Subcutaneous adipose tissue (tissue), 4 donors: ENCODE data around the gene MEIOC. TPM values are rescaled to one million over a fixed set of nuclear protein-coding genes. Genes with fewer than 3 reads are reported as not detected.

Source experiments
- CTCF ChIP-seq: fragments of 450-650 bp; IDR thresholded peaks from one replicate; pipeline ENCODE4 v1.5.1; 2016; ENCODE audit warnings: low read depth, mild to moderate bottlenecking, control low read depth, antibody characterized with exemption, moderate library complexity
- total RNA-seq, 4 donors: library from RNA; depleted of rRNA; stranded (reverse); fragments of >200 nt; gene quantifications; one replicate each; pipeline ENCODE4 v1.1.0, GENCODE V29; 2016

Gene MEIOC
- total RNA-seq, 4 donors from 2014 or later = 0.33 TPM; not detected in 3

GRCh38 chr17:44652727-44653126 lies 3.5 kb upstream of the MEIOC start:
- TF ChIP-seq CTCF = no peak

DNA sequence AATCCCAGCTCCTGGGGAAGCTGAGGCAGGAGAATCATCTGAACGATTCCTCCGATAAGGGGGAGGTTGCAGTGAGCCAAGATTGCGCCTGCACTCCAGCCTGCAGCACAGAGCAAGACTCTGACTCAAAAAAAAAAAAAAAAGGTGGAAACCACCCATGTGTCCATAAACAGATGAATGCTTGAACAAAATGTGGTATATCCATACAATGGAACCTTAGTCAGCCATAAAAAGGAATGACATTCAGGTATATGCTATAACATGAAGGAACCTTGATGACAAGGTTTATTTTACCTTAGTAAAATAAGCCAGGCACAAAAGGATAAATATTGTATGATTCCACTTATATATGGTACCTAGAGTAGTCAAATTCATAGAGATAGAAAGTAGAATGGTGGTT lies 2.9 kb upstream of the MEIOC start:
- no peak for TF ChIP-seq CTCF

- TF ChIP-seq CTCF = no peak
These were observed 2.3 kb upstream of the MEIOC start for GRCh38 chr17:44653954-44654353.

DNA sequence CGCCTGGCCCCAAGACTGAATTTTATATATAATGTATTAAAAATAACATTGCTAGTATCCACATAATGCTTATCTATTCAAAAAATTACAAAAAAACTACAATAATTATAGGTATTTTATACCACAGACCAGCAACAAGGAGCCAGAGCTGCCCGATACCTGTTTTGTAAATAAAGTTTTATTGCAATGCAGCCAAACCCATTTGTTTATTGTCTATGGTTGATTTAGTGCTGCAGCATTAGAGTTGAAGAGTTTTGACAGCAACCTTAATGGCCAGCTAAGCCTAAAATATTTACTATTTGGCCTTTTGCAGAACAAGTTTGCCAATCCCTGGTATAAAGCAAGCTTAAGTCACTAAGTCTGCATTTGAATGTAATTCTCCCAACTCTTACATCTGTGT lies 5.6 kb downstream of the MEIOC start:
- no peak for TF ChIP-seq CTCF

DNA sequence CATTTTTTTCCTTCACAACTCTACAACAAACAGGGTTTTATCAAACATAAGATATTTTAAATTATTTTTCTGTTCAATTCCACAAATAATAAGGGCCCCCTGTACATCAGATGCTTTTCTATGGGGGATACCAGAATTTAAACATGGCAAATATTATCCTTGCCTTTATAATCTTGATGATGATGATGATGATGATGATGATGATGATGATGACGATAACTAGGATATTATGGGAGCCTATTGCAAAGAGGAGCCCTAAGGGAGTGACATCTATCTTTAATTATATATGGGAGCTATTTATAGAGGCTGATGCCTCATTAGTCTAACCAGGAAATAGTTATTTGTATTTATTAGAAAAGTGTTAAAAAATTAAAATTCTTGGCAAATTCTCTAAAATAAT lies 6.8 kb downstream of the MEIOC start:
- no peak for TF ChIP-seq CTCF

GRCh38 chr17:44664867-44665266 lies 8.6 kb downstream of the MEIOC start:
- no peak for TF ChIP-seq CTCF

DNA sequence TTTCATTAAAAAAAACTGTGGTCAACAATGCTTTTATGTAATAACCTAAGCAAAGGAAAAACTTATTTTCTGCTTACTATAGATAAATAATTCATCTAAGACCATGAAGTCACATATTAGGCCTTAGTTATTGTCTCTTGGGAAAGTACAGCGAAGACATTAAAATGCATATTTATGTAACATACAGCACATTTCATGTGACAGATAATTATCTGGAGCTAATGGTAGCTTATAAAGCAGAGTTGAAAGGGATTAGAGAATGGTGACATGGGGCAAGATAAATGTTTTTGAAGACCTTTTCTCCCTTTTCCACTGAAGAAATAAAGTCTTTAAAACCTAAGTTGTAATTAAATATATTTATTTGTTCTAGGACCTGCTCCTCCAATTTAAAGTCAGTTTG lies 9.7 kb downstream of the MEIOC start:
- no peak for TF ChIP-seq CTCF
